AML-193 (cell line): ENCODE data around the gene RAP1GAP2.
"Not testable (repeated sequence)": the region's sequence is repeated elsewhere in the genome, so short reads cannot be mapped to it uniquely, and the experiment has no call there.

Experiments
- DNase-seq, 2 experiments: peaks; one replicate each; lab custom pipeline; 2025; lab: John Stamatoyannopoulos, UW

The RAP1GAP2 gene

DNA sequence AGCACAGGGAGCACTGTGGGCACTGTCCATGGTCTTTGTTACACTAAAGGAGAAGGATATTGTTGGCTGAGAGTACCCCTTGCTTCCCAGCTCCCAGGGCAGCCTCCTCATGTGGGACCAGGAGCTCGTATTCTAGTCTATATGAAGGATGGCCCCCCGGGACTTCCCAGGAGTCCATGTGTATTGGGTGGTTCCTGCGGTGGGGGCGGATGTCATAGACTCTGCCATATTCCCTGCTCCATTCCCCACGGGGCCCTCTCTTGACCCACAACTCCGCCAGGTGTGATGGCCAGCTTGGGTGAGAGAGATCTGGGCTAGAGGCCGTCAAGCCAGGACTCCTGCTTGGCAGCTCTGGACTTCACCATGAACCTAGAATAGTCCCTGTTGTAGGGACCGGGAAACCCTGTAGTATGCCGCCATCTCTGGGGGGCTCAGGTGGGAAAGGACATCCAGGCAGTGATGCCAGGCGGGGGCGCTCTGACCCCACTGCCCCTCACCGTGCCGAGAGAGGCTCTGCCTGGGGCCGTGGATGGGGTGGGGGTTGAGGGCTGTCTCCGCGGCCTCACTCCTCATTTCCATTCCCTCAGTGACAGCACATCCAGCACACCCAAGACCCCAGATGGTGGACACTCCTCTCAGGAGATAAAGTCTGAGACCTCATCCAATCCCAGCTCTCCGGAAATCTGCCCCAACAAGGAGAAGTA, 229.3 kb downstream of the RAP1GAP2 start:
- no peak for DNase-seq

DNA sequence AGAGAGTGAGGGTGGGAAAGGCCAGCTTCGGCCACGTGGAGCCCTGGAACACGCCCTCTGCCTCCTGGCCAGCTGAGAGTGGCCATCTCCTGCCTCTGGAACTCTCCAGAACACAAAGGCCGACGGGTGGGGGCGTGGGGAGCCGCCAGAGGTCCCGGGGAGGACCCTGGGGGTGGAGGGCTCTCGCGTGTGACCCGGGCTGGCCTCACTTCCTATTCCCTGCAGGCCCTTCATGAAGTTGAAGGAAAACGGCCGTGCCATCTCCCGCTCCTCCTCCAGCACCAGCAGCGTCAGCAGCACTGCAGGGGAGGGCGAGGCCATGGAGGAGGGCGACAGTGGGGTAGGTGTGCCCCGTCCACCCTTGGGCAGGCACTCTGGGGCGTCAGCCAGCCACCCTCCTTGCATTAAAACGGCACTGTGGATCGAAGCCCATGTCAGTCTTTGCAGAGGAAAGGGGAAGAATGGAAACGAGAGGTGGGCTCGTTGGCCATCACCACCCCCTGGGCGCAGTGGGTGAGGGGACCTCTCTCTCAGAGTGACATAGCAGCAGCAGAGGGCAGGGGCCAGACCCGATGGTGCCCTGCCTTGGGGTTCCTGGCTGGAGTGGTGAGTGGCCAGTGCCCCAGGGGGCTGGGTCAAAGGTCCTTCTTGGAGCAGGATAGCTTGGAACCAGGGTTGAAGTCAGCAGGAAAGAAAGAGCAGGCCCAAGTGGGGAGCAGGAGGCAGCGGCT, 230.1 kb downstream of the RAP1GAP2 start:
- DNase-seq, result no peak

DNA sequence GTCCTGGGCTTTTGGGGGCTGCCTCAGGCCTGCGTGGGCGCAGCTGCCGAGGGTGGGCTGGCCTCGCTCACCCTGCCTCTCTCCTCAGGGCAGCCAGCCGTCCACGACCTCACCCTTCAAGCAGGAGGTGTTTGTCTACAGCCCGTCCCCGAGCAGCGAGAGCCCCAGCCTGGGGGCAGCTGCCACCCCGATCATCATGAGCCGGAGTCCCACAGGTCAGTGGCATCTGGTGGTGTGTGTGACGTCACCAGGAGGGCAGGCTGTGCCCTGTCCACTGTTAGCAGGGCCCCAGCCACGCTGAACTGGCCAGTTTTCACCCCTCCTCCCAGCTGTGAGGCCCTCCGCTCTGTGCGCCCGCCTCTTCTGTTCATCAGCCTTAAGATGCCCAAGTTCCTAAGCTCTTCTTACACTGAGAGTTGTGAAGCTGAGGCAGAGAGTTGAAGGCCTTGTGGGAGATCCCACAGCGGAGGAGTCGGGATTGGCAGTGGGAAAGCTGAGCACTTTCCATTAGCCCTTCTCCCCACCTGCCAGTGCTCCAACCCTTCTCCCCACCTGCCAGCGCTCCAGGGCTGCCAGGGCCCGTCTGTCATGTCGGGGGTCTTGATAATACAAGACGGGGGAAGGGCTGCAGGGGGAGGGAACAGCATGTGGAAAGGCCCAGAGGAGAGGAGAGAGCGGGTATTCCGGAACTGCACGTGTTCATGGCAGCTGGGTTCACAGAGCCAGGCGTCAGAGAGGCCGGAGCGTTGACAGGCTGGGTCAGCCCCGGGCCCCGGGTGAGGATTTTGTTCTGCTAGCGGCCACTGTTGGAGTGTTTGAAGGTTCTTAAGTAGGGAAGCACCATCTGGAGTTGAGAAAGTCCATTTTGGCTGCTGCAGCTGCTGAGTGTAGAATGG, 230.9 kb downstream of the RAP1GAP2 start:
- DNase-seq, result no peak

GRCh38 chr17:3027786-3028532, 231.7 kb downstream of the RAP1GAP2 start:
- DNase-seq, result no peak

DNA sequence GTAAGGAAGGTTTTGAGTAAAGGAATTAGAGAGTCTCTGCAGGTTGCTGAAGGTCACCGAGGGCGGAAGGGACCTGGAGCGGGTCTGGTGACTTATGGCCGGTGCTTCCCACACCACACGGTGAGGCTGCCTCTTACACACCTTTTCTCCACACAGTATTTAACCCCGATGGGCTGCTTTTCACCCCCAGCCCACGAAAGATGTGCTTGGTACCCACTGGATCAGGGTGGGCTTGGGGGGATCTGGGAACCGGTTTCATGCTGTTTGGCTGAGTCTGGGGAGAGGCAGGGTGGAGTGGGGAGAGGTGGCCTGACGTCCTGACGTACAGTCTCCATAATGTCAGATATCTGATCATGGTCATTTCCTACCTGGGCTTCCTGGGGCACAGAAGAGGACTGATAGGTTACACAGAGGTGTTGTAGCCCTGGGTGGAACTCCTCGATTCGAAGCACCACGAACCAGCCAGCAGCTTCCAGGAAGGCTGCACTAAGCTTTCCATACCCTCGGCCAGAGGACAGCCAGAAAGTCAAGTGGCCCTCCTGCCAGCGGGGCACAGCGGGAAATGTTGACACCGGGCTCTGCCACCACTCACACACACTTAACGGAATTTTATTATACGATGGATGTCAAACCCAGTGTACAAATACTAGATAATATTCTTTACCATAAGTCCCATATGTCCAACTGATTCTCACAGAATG, 233.1 kb downstream of the RAP1GAP2 start:
- no peak for DNase-seq

DNA sequence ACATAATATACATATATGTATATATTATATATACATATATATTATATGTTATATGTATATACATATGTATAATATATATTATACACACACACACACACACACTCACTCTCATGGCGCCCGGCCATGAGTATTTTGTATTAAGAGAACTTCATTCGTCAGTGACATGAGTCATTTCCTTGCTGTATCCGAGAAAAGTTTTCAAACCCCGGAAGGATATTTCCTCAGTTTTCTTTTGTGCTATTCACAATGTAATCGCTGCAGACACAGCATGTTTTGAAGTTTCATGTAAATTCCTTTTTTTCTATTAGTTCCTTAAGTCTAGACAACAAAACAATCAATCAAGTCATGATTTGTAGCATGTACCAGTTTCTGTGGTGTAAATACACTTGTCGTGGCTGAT, 233.9 kb downstream of the RAP1GAP2 start:
- DNase-seq, result no peak

- not testable (repeated sequence) for DNase-seq
These were observed 234.7 kb downstream of the RAP1GAP2 start for GRCh38 chr17:3030852-3031470.

- no peak for DNase-seq
These were observed 236.3 kb downstream of the RAP1GAP2 start for GRCh38 chr17:3032258-3033247.

GRCh38 chr17:3033248-3033640, 237.0 kb downstream of the RAP1GAP2 start:
- DNase-seq, result no peak

- no peak for DNase-seq
These were observed 237.7 kb downstream of the RAP1GAP2 start for GRCh38 chr17:3033741-3034577.

DNA sequence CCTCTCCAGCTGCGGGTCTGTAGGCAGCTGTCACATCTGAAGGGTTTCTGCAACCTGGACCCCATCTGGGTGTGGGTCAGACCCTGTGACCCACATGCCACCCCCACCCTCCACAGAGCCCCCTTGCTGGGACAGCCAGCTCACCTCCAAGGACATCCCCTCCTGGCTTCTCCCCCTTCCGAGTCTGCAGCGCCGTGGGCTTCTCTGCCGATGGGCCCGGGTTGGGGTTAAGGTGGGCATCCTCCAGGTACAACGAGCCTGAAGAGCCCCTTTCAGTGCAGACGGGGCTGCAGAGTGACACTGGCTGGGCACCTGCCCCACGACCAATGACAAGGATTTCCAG, 238.3 kb downstream of the RAP1GAP2 start:
- DNase-seq, result no peak

DNA sequence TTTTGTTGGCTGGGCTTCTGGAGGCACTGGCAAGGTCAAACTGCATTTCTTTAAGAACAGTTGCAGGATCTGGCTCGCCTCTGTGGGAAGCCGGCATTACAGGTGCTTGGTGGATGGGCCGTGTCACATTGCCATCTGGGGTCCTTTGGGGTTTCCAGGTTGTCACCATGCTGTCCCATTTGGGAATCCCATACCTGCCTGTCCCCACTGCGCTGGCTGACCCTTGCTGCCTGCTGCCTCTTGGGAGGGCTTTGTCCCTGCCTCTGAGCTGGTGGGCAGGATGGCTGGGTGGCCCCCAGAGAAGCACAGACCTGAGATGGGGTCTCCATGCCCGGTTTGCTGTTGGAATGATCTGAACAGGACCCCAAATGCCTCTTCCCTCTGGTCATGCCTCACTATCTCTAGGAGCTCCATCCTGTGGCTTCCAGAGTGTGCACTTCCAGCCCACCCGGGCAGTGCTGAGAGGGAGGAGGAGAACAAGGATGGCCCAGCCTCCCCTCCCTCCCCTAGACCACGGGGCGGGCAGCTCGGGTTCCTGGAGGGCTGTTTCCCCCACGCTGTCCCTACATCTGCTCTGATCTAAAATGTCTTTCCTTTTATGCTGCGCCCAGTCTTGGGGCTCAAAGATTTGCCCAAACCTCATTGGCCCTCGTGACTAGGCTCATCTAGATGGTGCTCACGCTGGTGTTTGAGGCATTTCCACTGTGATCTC, 239.2 kb downstream of the RAP1GAP2 start:
- no peak for DNase-seq

GRCh38 chr17:3035968-3036280, 239.7 kb downstream of the RAP1GAP2 start:
- DNase-seq, result no peak

DNA sequence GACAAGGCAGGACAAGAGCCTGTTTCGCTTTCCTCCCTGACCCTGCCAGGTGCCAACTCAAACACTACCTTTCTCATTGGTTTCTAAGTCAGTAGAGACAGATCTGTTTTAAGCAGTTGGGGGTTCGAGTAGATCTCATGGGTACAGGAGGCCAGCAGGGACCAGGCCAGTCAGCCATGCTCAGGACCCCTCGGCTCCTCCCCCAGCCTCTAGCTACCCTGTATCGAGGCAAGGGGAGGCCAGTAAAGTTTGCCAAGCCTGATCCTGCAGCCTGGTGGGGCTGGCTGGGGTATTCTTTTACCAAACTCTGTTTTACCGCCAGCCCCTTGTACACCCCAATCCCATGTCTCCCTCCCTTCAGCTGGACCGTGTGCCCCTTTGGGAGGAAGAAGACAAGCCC, 240.6 kb downstream of the RAP1GAP2 start:
- no peak for DNase-seq

- no peak for DNase-seq
These were observed 241.0 kb downstream of the RAP1GAP2 start for GRCh38 chr17:3037259-3037658.

DNA sequence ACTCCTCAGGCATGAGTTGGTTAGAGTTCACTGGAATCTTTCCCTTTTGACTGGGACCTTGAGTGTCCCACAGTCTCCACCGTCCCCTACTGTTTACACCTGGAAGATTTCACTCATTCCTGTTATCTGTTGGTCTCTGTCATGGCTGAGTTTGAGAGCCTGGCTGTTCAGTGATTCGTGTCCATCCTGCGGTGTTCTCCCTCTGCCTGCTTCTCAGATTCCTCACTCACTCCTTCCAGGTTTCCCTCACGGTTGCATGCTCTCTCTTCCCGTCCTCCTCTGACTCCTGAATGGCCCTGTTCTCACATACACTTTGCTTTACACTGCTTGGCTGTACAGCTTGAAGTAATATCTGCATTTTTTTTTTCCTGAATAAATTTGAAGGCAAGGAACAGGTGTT, 242.7 kb downstream of the RAP1GAP2 start:
- DNase-seq, result no peak

- peak; percentile 19 to 29 for DNase-seq
These were observed 243.5 kb downstream of the RAP1GAP2 start for GRCh38 chr17:3039736-3040135.

DNA sequence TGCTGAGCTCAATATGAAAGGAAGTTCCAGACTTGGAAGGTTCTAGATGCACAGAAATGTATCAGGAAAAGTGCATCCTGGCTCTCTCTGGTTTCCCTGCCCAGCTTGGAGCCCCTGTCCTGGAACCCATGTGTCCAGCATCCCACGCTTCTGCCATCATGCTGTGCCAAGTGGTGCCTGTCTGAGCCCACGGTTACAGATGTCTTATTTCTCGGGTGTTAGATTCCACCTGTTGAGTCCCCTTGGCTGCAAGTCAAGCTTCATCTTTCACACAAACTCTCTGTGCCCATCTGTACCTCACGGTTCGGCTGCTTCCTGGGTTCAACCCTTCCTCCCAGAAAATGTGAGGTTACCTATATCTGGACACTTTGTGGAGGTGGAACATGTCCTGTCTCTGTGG, 244.6 kb downstream of the RAP1GAP2 start:
- DNase-seq, result no peak
